ENCODE data around the gene CERS4. TPM values are rescaled to one million over a fixed set of nuclear protein-coding genes. Genes with fewer than 3 reads are reported as not detected.

CERS4 gene
- total and polyA plus RNA-seq, 2 experiments from 2014 or later = 68.5 to 109 TPM

DNA sequence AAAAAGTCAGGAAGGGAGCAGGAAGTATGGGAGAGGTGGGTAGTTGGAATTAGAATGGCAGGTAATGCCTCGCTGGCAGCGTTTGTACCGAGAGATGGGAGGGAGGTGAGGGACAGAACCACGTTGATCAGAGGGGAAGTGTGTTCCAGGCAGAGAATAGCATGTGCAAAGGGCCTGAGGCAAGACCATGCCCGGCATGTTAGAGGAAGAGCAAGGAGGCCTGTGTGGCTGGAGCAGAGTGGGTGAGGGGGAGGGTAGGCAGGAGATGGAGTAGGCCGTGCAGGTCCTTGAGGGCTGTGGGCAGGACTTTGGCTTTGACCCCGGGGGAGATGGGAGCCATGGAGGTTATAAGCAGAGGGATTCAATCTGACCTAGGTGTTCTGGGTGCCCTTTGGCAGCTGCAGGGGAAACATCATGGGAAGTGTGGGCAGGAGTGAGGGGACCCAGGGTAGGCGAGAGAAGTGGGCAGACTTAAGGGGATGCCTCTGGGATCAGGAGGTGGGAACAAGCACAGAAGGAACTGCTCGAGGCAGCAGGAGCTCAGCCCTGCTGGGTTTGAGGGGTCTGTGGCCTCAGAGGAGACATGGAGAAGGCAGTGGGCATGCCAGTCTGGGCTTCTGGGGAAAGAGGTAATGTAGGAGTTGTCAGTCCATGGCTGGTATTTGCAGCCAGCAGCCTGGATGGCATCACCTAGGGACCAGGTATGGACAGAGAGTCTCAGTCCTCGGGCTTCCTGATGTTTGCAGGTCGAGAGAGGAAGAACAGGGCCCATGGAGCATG is 50.2 kb downstream of the CERS4 start:
- Histone ChIP-seq H4K20me1 (replicated peaks; ENCODE audit: insufficient read depth) (peaks cover 3% of the 10 kb centered on the region; the same call in 1 of the 2 replicates), H3K4me1 (ENCODE audit: insufficient read depth) (0 out of 2 replicates have a peak, but pooled peaks cover 6% of the 10 kb centered on the region), H3K79me2 (replicated peaks; ENCODE audit: insufficient read depth) (no peaks in the 10 kb centered on the region), H3K4me3 (no peak overlapping the region), H2AFZ (no peak overlapping the region), H3F3A (replicated peaks; ENCODE audit: low read depth) (peaks cover 16% of the 10 kb centered on the region), H3K9me2 (ENCODE audit: insufficient read depth) (no peaks in the 10 kb centered on the region), H3K27ac (ENCODE audit: low read depth) (no peak overlapping the region), H3K27me3 (ENCODE audit: insufficient read depth) (no peaks in the 10 kb centered on the region), H3K4me2 (no peak overlapping the region), H3K36me3 (ENCODE audit: insufficient read depth) (peaks cover 14% of the 10 kb centered on the region; the same call in 1 of the 2 replicates)
- ATAC-seq = no peak
- Mint-ChIP-seq H3K27me3 (ENCODE audit: insufficient read depth, low read depth, poor library complexity) (peaks cover 7% of the 10 kb centered on the region), H3K4me3 (no peak overlapping the region), H3K27ac (peak overlapping the region; percentile 37), H3K36me3 (ENCODE audit: low read depth) (peaks cover 65% of the 10 kb centered on the region), H3K4me1 (peaks cover 15% of the 10 kb centered on the region), H3K9me3 (no peaks in the 10 kb centered on the region)
- no peak for TF ChIP-seq POLR2AphosphoS5 (IDR thresholded peaks at IDR 0.05; ENCODE audit: low read depth)
- TF ChIP-seq NANOG (IDR thresholded peaks at IDR 0.05; ENCODE audit: borderline replicate concordance) = no peak
- TF ChIP-seq, protein P1, sequence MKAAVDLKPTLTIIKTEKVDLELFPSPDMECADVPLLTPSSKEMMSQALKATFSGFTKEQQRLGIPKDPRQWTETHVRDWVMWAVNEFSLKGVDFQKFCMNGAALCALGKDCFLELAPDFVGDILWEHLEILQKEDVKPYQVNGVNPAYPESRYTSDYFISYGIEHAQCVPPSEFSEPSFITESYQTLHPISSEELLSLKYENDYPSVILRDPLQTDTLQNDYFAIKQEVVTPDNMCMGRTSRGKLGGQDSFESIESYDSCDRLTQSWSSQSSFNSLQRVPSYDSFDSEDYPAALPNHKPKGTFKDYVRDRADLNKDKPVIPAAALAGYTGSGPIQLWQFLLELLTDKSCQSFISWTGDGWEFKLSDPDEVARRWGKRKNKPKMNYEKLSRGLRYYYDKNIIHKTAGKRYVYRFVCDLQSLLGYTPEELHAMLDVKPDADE (IDR thresholded peaks at IDR 0.05) = no peak
- no peak for TF ChIP-seq ZNF114 (CRISPR knock-in tag; IDR thresholded peaks at IDR 0.05)
- TF ChIP-seq STAT1 (IDR thresholded peaks at IDR 0.05; ENCODE audit: unreplicated experiment) = no peak
- no peak for TF ChIP-seq EZH2 (IDR thresholded peaks at IDR 0.05; ENCODE audit: low read depth, unreplicated experiment)
- no peak for TF ChIP-seq CREB1 (CRISPR knock-in tag; IDR thresholded peaks at IDR 0.05; ENCODE audit: low read depth)
- TF ChIP-seq JUNB (IDR thresholded peaks at IDR 0.05; ENCODE audit: unreplicated experiment) = no peak
- TF ChIP-seq, protein P2, sequence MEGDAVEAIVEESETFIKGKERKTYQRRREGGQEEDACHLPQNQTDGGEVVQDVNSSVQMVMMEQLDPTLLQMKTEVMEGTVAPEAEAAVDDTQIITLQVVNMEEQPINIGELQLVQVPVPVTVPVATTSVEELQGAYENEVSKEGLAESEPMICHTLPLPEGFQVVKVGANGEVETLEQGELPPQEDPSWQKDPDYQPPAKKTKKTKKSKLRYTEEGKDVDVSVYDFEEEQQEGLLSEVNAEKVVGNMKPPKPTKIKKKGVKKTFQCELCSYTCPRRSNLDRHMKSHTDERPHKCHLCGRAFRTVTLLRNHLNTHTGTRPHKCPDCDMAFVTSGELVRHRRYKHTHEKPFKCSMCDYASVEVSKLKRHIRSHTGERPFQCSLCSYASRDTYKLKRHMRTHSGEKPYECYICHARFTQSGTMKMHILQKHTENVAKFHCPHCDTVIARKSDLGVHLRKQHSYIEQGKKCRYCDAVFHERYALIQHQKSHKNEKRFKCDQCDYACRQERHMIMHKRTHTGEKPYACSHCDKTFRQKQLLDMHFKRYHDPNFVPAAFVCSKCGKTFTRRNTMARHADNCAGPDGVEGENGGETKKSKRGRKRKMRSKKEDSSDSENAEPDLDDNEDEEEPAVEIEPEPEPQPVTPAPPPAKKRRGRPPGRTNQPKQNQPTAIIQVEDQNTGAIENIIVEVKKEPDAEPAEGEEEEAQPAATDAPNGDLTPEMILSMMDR (conservative IDR thresholded peaks at IDR 0.05; ENCODE audit: low read depth in 2 of 2) = no peak
- TF ChIP-seq EZH2phosphoT487 (IDR thresholded peaks at IDR 0.05; ENCODE audit: unreplicated experiment) = no peak
- no peak for TF ChIP-seq ZNF331 (CRISPR knock-in tag; IDR thresholded peaks at IDR 0.05; ENCODE audit: low read depth)
- TF ChIP-seq, protein P3, sequence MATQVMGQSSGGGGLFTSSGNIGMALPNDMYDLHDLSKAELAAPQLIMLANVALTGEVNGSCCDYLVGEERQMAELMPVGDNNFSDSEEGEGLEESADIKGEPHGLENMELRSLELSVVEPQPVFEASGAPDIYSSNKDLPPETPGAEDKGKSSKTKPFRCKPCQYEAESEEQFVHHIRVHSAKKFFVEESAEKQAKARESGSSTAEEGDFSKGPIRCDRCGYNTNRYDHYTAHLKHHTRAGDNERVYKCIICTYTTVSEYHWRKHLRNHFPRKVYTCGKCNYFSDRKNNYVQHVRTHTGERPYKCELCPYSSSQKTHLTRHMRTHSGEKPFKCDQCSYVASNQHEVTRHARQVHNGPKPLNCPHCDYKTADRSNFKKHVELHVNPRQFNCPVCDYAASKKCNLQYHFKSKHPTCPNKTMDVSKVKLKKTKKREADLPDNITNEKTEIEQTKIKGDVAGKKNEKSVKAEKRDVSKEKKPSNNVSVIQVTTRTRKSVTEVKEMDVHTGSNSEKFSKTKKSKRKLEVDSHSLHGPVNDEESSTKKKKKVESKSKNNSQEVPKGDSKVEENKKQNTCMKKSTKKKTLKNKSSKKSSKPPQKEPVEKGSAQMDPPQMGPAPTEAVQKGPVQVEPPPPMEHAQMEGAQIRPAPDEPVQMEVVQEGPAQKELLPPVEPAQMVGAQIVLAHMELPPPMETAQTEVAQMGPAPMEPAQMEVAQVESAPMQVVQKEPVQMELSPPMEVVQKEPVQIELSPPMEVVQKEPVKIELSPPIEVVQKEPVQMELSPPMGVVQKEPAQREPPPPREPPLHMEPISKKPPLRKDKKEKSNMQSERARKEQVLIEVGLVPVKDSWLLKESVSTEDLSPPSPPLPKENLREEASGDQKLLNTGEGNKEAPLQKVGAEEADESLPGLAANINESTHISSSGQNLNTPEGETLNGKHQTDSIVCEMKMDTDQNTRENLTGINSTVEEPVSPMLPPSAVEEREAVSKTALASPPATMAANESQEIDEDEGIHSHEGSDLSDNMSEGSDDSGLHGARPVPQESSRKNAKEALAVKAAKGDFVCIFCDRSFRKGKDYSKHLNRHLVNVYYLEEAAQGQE (IDR thresholded peaks at IDR 0.05; ENCODE audit: unreplicated experiment) = no peak
- TF ChIP-seq, protein P4, sequence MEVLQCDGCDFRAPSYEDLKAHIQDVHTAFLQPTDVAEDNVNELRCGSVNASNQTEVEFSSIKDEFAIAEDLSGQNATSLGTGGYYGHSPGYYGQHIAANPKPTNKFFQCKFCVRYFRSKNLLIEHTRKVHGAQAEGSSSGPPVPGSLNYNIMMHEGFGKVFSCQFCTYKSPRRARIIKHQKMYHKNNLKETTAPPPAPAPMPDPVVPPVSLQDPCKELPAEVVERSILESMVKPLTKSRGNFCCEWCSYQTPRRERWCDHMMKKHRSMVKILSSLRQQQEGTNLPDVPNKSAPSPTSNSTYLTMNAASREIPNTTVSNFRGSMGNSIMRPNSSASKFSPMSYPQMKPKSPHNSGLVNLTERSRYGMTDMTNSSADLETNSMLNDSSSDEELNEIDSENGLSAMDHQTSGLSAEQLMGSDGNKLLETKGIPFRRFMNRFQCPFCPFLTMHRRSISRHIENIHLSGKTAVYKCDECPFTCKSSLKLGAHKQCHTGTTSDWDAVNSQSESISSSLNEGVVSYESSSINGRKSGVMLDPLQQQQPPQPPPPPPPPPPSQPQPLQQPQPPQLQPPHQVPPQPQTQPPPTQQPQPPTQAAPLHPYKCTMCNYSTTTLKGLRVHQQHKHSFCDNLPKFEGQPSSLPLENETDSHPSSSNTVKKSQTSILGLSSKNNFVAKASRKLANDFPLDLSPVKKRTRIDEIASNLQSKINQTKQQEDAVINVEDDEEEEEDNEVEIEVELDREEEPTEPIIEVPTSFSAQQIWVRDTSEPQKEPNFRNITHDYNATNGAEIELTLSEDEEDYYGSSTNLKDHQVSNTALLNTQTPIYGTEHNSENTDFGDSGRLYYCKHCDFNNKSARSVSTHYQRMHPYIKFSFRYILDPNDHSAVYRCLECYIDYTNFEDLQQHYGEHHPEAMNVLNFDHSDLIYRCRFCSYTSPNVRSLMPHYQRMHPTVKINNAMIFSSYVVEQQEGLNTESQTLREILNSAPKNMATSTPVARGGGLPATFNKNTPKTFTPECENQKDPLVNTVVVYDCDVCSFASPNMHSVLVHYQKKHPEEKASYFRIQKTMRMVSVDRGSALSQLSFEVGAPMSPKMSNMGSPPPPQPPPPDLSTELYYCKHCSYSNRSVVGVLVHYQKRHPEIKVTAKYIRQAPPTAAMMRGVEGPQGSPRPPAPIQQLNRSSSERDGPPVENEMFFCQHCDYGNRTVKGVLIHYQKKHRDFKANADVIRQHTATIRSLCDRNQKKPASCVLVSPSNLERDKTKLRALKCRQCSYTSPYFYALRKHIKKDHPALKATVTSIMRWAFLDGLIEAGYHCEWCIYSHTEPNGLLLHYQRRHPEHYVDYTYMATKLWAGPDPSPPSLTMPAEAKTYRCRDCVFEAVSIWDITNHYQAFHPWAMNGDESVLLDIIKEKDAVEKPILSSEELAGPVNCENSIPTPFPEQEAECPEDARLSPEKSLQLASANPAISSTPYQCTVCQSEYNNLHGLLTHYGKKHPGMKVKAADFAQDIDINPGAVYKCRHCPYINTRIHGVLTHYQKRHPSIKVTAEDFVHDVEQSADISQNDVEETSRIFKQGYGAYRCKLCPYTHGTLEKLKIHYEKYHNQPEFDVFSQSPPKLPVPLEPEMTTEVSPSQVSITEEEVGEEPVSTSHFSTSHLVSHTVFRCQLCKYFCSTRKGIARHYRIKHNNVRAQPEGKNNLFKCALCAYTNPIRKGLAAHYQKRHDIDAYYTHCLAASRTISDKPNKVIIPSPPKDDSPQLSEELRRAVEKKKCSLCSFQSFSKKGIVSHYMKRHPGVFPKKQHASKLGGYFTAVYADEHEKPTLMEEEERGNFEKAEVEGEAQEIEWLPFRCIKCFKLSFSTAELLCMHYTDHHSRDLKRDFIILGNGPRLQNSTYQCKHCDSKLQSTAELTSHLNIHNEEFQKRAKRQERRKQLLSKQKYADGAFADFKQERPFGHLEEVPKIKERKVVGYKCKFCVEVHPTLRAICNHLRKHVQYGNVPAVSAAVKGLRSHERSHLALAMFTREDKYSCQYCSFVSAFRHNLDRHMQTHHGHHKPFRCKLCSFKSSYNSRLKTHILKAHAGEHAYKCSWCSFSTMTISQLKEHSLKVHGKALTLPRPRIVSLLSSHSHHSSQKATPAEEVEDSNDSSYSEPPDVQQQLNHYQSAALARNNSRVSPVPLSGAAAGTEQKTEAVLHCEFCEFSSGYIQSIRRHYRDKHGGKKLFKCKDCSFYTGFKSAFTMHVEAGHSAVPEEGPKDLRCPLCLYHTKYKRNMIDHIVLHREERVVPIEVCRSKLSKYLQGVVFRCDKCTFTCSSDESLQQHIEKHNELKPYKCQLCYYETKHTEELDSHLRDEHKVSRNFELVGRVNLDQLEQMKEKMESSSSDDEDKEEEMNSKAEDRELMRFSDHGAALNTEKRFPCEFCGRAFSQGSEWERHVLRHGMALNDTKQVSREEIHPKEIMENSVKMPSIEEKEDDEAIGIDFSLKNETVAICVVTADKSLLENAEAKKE (CRISPR knock-in tag; IDR thresholded peaks at IDR 0.05) = no peak
- DNase-seq (ENCODE audit: low spot score) = no peak
